ENCODE measurements around the gene MTG2. TPM values are rescaled to one million over a fixed set of nuclear protein-coding genes. Genes with fewer than 3 reads are reported as not detected.

Gene MTG2
- total and polyA plus RNA-seq, 2 experiments from 2014 or later, result 11.3 to 11.7 TPM

DNA sequence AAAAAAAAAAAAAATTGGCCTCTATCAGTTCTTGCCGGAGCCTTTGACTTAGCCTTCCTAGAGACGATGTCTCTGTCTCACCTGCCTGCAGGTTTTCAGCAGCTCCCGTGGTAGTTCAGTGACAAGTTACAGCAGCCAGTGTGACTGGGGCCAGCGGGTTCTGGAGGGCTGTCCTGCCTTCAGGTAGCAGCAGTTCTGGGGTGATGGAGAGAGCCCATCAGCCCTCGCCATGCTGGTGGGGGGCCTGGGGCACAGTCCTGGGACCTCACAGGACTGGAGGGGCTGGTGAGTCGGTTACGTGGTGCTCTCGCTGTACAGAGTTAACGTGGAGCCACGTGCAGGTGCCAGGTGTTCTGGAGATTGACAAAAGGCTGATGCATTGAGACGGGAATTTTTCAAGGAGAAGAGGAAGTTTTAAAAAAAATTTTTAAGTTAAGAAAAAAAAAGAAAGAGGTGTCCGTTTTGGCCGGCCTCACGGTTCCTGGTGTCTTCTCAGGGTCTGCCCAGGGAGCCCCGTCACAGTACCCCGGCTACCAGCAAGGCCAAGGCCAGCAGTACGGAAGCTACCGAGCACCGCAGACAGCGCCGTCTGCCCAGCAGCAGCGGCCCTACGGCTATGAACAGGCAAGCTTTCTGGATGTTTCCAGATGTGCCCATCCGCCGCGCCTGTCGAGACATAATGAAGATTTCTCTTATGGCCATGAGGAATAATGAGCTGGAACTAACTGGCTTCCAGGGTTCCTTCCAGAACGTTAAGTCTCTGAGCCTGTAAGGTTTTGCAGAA is 8.6 kb upstream of the MTG2 start:
- Histone ChIP-seq H3K4me2 (no peak overlapping the region), H3K36me3 (ENCODE audit: insufficient read depth) (no peaks in the 10 kb centered on the region), H3K9me2 (ENCODE audit: insufficient read depth) (no peaks in the 10 kb centered on the region), H3K27me3 (ENCODE audit: insufficient read depth) (no peaks in the 10 kb centered on the region), H3K4me1 (ENCODE audit: insufficient read depth) (no peaks in the 10 kb centered on the region), H3K27ac (ENCODE audit: low read depth) (no peak overlapping the region), H3K79me2 (replicated peaks; ENCODE audit: insufficient read depth) (no peaks in the 10 kb centered on the region), H4K20me1 (replicated peaks; ENCODE audit: insufficient read depth) (no peaks in the 10 kb centered on the region), H3K4me3 (no peak overlapping the region), H2AFZ (no peak overlapping the region), H3F3A (replicated peaks; ENCODE audit: low read depth) (no peaks in the 10 kb centered on the region)
- DNase-seq (ENCODE audit: low spot score) (no peak), ATAC-seq (no peak)
- TF ChIP-seq, protein P1, sequence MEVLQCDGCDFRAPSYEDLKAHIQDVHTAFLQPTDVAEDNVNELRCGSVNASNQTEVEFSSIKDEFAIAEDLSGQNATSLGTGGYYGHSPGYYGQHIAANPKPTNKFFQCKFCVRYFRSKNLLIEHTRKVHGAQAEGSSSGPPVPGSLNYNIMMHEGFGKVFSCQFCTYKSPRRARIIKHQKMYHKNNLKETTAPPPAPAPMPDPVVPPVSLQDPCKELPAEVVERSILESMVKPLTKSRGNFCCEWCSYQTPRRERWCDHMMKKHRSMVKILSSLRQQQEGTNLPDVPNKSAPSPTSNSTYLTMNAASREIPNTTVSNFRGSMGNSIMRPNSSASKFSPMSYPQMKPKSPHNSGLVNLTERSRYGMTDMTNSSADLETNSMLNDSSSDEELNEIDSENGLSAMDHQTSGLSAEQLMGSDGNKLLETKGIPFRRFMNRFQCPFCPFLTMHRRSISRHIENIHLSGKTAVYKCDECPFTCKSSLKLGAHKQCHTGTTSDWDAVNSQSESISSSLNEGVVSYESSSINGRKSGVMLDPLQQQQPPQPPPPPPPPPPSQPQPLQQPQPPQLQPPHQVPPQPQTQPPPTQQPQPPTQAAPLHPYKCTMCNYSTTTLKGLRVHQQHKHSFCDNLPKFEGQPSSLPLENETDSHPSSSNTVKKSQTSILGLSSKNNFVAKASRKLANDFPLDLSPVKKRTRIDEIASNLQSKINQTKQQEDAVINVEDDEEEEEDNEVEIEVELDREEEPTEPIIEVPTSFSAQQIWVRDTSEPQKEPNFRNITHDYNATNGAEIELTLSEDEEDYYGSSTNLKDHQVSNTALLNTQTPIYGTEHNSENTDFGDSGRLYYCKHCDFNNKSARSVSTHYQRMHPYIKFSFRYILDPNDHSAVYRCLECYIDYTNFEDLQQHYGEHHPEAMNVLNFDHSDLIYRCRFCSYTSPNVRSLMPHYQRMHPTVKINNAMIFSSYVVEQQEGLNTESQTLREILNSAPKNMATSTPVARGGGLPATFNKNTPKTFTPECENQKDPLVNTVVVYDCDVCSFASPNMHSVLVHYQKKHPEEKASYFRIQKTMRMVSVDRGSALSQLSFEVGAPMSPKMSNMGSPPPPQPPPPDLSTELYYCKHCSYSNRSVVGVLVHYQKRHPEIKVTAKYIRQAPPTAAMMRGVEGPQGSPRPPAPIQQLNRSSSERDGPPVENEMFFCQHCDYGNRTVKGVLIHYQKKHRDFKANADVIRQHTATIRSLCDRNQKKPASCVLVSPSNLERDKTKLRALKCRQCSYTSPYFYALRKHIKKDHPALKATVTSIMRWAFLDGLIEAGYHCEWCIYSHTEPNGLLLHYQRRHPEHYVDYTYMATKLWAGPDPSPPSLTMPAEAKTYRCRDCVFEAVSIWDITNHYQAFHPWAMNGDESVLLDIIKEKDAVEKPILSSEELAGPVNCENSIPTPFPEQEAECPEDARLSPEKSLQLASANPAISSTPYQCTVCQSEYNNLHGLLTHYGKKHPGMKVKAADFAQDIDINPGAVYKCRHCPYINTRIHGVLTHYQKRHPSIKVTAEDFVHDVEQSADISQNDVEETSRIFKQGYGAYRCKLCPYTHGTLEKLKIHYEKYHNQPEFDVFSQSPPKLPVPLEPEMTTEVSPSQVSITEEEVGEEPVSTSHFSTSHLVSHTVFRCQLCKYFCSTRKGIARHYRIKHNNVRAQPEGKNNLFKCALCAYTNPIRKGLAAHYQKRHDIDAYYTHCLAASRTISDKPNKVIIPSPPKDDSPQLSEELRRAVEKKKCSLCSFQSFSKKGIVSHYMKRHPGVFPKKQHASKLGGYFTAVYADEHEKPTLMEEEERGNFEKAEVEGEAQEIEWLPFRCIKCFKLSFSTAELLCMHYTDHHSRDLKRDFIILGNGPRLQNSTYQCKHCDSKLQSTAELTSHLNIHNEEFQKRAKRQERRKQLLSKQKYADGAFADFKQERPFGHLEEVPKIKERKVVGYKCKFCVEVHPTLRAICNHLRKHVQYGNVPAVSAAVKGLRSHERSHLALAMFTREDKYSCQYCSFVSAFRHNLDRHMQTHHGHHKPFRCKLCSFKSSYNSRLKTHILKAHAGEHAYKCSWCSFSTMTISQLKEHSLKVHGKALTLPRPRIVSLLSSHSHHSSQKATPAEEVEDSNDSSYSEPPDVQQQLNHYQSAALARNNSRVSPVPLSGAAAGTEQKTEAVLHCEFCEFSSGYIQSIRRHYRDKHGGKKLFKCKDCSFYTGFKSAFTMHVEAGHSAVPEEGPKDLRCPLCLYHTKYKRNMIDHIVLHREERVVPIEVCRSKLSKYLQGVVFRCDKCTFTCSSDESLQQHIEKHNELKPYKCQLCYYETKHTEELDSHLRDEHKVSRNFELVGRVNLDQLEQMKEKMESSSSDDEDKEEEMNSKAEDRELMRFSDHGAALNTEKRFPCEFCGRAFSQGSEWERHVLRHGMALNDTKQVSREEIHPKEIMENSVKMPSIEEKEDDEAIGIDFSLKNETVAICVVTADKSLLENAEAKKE (CRISPR knock-in tag; IDR thresholded peaks at IDR 0.05), result no peak
- TF ChIP-seq JUNB (IDR thresholded peaks at IDR 0.05; ENCODE audit: unreplicated experiment) (no peak), NANOG (IDR thresholded peaks at IDR 0.05; ENCODE audit: borderline replicate concordance) (no peak), EZH2phosphoT487 (IDR thresholded peaks at IDR 0.05; ENCODE audit: unreplicated experiment) (no peak), CREB1 (CRISPR knock-in tag; IDR thresholded peaks at IDR 0.05; ENCODE audit: low read depth) (no peak), ZNF331 (CRISPR knock-in tag; IDR thresholded peaks at IDR 0.05; ENCODE audit: low read depth) (no peak), POLR2AphosphoS5 (IDR thresholded peaks at IDR 0.05; ENCODE audit: low read depth) (no peak), ZNF114 (CRISPR knock-in tag; IDR thresholded peaks at IDR 0.05) (no peak)
- TF ChIP-seq, protein P2, sequence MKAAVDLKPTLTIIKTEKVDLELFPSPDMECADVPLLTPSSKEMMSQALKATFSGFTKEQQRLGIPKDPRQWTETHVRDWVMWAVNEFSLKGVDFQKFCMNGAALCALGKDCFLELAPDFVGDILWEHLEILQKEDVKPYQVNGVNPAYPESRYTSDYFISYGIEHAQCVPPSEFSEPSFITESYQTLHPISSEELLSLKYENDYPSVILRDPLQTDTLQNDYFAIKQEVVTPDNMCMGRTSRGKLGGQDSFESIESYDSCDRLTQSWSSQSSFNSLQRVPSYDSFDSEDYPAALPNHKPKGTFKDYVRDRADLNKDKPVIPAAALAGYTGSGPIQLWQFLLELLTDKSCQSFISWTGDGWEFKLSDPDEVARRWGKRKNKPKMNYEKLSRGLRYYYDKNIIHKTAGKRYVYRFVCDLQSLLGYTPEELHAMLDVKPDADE (IDR thresholded peaks at IDR 0.05), result no peak
- TF ChIP-seq, protein P3, sequence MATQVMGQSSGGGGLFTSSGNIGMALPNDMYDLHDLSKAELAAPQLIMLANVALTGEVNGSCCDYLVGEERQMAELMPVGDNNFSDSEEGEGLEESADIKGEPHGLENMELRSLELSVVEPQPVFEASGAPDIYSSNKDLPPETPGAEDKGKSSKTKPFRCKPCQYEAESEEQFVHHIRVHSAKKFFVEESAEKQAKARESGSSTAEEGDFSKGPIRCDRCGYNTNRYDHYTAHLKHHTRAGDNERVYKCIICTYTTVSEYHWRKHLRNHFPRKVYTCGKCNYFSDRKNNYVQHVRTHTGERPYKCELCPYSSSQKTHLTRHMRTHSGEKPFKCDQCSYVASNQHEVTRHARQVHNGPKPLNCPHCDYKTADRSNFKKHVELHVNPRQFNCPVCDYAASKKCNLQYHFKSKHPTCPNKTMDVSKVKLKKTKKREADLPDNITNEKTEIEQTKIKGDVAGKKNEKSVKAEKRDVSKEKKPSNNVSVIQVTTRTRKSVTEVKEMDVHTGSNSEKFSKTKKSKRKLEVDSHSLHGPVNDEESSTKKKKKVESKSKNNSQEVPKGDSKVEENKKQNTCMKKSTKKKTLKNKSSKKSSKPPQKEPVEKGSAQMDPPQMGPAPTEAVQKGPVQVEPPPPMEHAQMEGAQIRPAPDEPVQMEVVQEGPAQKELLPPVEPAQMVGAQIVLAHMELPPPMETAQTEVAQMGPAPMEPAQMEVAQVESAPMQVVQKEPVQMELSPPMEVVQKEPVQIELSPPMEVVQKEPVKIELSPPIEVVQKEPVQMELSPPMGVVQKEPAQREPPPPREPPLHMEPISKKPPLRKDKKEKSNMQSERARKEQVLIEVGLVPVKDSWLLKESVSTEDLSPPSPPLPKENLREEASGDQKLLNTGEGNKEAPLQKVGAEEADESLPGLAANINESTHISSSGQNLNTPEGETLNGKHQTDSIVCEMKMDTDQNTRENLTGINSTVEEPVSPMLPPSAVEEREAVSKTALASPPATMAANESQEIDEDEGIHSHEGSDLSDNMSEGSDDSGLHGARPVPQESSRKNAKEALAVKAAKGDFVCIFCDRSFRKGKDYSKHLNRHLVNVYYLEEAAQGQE (IDR thresholded peaks at IDR 0.05; ENCODE audit: unreplicated experiment), result no peak
- TF ChIP-seq, protein P4, sequence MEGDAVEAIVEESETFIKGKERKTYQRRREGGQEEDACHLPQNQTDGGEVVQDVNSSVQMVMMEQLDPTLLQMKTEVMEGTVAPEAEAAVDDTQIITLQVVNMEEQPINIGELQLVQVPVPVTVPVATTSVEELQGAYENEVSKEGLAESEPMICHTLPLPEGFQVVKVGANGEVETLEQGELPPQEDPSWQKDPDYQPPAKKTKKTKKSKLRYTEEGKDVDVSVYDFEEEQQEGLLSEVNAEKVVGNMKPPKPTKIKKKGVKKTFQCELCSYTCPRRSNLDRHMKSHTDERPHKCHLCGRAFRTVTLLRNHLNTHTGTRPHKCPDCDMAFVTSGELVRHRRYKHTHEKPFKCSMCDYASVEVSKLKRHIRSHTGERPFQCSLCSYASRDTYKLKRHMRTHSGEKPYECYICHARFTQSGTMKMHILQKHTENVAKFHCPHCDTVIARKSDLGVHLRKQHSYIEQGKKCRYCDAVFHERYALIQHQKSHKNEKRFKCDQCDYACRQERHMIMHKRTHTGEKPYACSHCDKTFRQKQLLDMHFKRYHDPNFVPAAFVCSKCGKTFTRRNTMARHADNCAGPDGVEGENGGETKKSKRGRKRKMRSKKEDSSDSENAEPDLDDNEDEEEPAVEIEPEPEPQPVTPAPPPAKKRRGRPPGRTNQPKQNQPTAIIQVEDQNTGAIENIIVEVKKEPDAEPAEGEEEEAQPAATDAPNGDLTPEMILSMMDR (conservative IDR thresholded peaks at IDR 0.05; ENCODE audit: low read depth in 2 of 2), result no peak
- Mint-ChIP-seq H3K4me1 (no peaks in the 10 kb centered on the region), H3K27ac (no peak overlapping the region), H3K4me3 (no peak overlapping the region; the same call in 2 of the 3 replicates), H3K36me3 (ENCODE audit: low read depth) (peaks cover 28% of the 10 kb centered on the region), H3K9me3 (no peaks in the 10 kb centered on the region; the same call in 2 of the 3 replicates), H3K27me3 (ENCODE audit: insufficient read depth, low read depth, poor library complexity) (peaks cover 15% of the 10 kb centered on the region)

All from GM23338 (cell line).